Caco-2 (cell line): ENCODE data around the gene ARF1. TPM values are rescaled to one million over a fixed set of nuclear protein-coding genes. Genes with fewer than 3 reads are reported as not detected.

Experiments
- BruUV-seq: library from RNA; stranded (reverse); fragments of 400-500 nt; replicated peaks from 2 replicates; lab custom pipeline; 2021; lab: Mats Ljungman, UMichigan
- CTCF ChIA-PET: fragments of 300-600 bp; sonication (Branson Sonifier 250); formaldehyde crosslinking; loops from one replicate; lab custom pipeline; 2022; ENCODE audit warnings: antibody characterized with exemption; lab: Charles Lee
- POLR2A ChIA-PET: fragments of 300-600 bp; sonication (Branson Sonifier 250); formaldehyde crosslinking; loops from one replicate; lab custom pipeline; 2022; ENCODE audit warnings: antibody characterized with exemption; lab: Charles Lee
- DNase-seq, 2 experiments: peaks; one replicate each; pipeline versions ENCODE4 v3.0.0 to v3.0.0-alpha.2; 2020 to 2022
- H3K27me3 ChIP-seq: replicated peaks from 2 replicates; pipeline ENCODE4 v1.6.0; 2011; ENCODE audit warnings: low read length; ENCODE audit not compliant: control insufficient read depth, insufficient read depth
- H3K36me3 ChIP-seq: 2 replicates; pipeline ENCODE4 v1.5.1; 2011; ENCODE audit warnings: low read length; ENCODE audit not compliant: control insufficient read depth, insufficient read depth
- H3K4me1 ChIP-seq: fragments of 250-450 bp; sonication (Bioruptor Pico); 2 replicates; pipeline ENCODE4 v1.5.1; 2020; ENCODE audit warnings: mild to moderate bottlenecking
- H3K4me3 ChIP-seq: 2 replicates; pipeline ENCODE4 v1.5.1; 2011; ENCODE audit warnings: low read depth, mild to moderate bottlenecking, control low read depth, low read length
- H3K9me3 ChIP-seq: fragments of 250-450 bp; sonication (Bioruptor Pico); 2 replicates; pipeline ENCODE4 v1.5.1; 2020; ENCODE audit warnings: mild to moderate bottlenecking, moderate library complexity
- H3K27ac Mint-ChIP-seq: one replicate; pipeline ENCODE4 v1.8.0; 2022; ENCODE audit warnings: mixed read lengths; ENCODE audit not compliant: unreplicated experiment
- H3K27me3 Mint-ChIP-seq: one replicate; pipeline ENCODE4 v1.8.0; 2022; ENCODE audit warnings: mixed read lengths; ENCODE audit not compliant: insufficient read depth, unreplicated experiment
- H3K36me3 Mint-ChIP-seq: one replicate; pipeline ENCODE4 v1.8.0; 2022; ENCODE audit warnings: mild to moderate bottlenecking, mixed read lengths; ENCODE audit not compliant: insufficient read depth, unreplicated experiment
- H3K4me1 Mint-ChIP-seq: one replicate; pipeline ENCODE4 v1.8.0; 2022; ENCODE audit warnings: low read depth, mixed read lengths; ENCODE audit not compliant: unreplicated experiment
- H3K4me3 Mint-ChIP-seq: one replicate; pipeline ENCODE4 v1.8.0; 2022; ENCODE audit warnings: mild to moderate bottlenecking, moderate library complexity, mixed read lengths; ENCODE audit not compliant: unreplicated experiment
- H3K9me3 Mint-ChIP-seq: one replicate; pipeline ENCODE4 v1.8.0; 2022; ENCODE audit warnings: mixed read lengths; ENCODE audit not compliant: unreplicated experiment
- intact Hi-C: fragments of 100-400 bp; cut with micrococcal nuclease; formaldehyde crosslinking; loops from one replicate; pipeline ENCODE4 v1.10.0; 2022; ENCODE audit not compliant: unreplicated experiment
- total RNA-seq: library from RNA; stranded (reverse); gene quantifications from 2 replicates; pipeline ENCODE4 v1.2.3, GENCODE V29; 2022
- TF ChIP-seq, protein P1 (sequence below), 2 experiments: fragments of 200-600 bp in 1 of 2; IDR thresholded peaks; 1 replicate in 1 of 2; 2 replicates in 1 of 2; pipeline versions ENCODE4 v1.5.1 to v1.8.0; 2011 to 2022; ENCODE audit warnings: antibody characterized with exemption in 1 of 2, control low read depth in 1 of 2, inconsistent platforms in 1 of 2, low read depth in 1 of 2, low read length in 1 of 2, mild to moderate bottlenecking in 1 of 2, moderate library complexity in 1 of 2; ENCODE audit not compliant: insufficient read depth in 1 of 2, severe bottlenecking in 1 of 2, unreplicated experiment in 1 of 2

Gene ARF1
- total RNA-seq, 1 experiment from 2014 or later = 378 TPM

DNA sequence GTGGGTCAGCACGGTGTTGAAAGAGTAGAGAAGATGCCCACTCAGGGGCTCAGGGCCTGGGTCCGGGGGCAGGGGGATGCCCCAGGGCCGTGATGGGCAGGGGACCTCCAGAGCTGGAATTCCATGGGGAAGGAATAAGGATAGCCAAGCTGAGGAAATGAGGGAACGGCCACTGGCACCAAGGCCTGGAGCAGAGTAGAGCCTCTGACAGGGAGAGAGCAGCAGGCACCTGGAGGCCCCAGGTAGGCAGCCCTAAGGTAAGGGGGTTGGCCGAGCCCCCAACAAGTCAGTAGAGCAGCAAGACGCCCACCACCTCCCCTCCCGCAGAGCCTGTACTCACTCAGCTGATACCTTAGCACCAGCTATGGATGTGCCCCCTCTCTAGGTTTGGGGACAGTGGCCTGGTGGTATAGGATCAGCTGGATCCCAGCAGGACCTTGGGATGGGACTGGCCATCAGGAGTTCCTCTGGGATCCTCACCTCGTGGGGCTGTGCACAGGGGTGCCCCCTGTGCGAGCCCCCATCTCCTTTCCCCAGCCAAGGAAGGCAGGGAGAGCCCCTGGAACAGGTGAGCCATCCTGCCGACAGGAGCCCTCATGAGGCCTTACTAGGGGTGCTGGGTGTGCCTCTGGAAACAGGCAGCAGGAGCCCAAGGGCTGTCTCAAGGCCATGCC lies 21.0 kb upstream of the ARF1 start:
- ChIA-PET POLR2A (no interaction called here), CTCF (no interaction called here)
- Histone ChIP-seq H3K4me1 (no peaks in the 10 kb centered on the region), H3K4me3 (no peak overlapping the region), H3K36me3 (no peaks in the 10 kb centered on the region), H3K9me3 (no peaks in the 10 kb centered on the region), H3K27me3 (no peaks in the 10 kb centered on the region; the same call in 1 of the 2 replicates)
- peaks cover 17% of the 10 kb centered on the region for H3K9me3 Mint-ChIP-seq
- intact Hi-C loops = loop anchor here (2.0 kb wide), 1 partner anchor 21 kb away; the partner anchor contains the start of gene ARF1
- H3K4me1 Mint-ChIP-seq = no peaks in the 10 kb centered on the region
- TF ChIP-seq, protein P1, sequence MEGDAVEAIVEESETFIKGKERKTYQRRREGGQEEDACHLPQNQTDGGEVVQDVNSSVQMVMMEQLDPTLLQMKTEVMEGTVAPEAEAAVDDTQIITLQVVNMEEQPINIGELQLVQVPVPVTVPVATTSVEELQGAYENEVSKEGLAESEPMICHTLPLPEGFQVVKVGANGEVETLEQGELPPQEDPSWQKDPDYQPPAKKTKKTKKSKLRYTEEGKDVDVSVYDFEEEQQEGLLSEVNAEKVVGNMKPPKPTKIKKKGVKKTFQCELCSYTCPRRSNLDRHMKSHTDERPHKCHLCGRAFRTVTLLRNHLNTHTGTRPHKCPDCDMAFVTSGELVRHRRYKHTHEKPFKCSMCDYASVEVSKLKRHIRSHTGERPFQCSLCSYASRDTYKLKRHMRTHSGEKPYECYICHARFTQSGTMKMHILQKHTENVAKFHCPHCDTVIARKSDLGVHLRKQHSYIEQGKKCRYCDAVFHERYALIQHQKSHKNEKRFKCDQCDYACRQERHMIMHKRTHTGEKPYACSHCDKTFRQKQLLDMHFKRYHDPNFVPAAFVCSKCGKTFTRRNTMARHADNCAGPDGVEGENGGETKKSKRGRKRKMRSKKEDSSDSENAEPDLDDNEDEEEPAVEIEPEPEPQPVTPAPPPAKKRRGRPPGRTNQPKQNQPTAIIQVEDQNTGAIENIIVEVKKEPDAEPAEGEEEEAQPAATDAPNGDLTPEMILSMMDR (IDR thresholded peaks at IDR 0.05; ENCODE audit: insufficient read depth in 1 of 2, low read depth in 1 of 2, low read length in 1 of 2, severe bottlenecking in 1 of 2, unreplicated experiment in 1 of 2) = no peak
- peak in 1 of 2 experiments; percentile 23 for DNase-seq
- H3K27ac Mint-ChIP-seq = no peak overlapping the region
- no TSS peak for BruUV-seq
- H3K4me3 Mint-ChIP-seq = peak overlapping the region; percentile 73
- H3K36me3 Mint-ChIP-seq = no peaks in the 10 kb centered on the region
- H3K27me3 Mint-ChIP-seq = peaks cover 13% of the 10 kb centered on the region

DNA sequence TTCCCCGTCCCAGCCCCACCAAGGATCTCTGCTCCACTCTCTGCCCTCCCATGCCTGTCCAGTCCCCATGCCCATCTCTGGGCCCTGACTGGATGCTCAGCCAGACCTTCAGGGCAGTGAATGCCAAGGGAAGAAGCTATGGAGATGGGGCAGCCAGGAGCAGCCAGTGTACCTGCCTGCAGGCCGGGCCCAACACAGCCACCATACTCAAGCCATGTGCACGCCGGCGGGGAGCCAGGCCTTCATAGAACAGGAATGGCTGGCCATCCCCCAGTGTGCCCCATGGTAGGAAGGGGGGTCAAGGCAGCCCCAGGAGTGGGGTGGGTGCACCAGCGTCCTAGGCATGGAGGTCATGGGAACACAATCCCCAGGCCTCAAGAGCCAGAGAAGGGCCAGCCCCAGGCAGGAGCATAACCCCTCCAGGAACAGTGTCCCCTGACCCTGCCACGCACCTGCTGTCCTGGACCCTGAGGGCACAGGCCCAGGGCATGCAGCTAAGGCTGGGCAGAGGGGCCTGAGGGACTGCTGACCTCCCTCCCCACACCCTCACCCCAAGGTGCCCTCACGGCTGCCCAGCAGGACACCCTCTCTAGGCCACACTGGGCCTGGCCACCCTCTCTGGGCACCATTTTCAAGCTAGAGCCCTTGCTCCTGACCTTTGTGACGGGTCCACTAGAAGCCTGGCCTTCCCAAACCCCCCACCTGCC lies 20.3 kb upstream of the ARF1 start:
- Histone ChIP-seq H3K27me3 (no peaks in the 10 kb centered on the region; the same call in 1 of the 2 replicates), H3K4me3 (no peak overlapping the region), H3K9me3 (no peaks in the 10 kb centered on the region), H3K36me3 (no peaks in the 10 kb centered on the region), H3K4me1 (no peaks in the 10 kb centered on the region)
- DNase-seq = no peak
- ChIA-PET POLR2A (no interaction called here), CTCF (no interaction called here)
- intact Hi-C loops = no loop called here
- Mint-ChIP-seq H3K9me3 (peaks cover 14% of the 10 kb centered on the region), H3K4me1 (no peaks in the 10 kb centered on the region), H3K4me3 (no peak overlapping the region), H3K36me3 (no peaks in the 10 kb centered on the region), H3K27me3 (peaks cover 11% of the 10 kb centered on the region), H3K27ac (no peak overlapping the region)
- TF ChIP-seq, protein P1 (IDR thresholded peaks at IDR 0.05; ENCODE audit: insufficient read depth in 1 of 2, low read depth in 1 of 2, low read length in 1 of 2, severe bottlenecking in 1 of 2, unreplicated experiment in 1 of 2) = no peak
- BruUV-seq = no TSS peak

DNA sequence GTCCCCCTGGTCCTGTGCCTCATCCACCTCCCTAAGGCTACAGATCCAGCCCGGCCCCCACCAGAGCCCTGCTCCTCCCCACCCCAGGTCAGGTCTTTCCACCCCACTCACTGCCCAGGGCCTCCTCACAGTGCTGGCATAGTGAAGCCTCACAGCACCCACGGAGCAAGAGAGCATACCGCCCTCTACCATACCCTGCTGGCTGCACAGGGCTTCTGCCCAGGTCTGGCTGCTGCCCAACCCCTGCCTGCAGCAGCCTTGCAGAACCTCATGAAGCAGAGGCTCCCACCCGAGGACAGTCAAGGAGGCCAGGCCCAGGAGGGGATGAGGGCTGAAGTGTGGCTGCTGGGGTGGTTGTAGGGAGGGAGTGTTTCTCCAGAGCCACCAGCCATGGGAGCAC lies 19.7 kb upstream of the ARF1 start:
- H3K9me3 ChIP-seq = no peaks in the 10 kb centered on the region
- H3K36me3 ChIP-seq = no peaks in the 10 kb centered on the region
- TF ChIP-seq, protein P1 (IDR thresholded peaks at IDR 0.05; ENCODE audit: insufficient read depth in 1 of 2, low read depth in 1 of 2, low read length in 1 of 2, severe bottlenecking in 1 of 2, unreplicated experiment in 1 of 2) = no peak
- no peak overlapping the region for H3K4me3 ChIP-seq
- intact Hi-C loops = no loop called here
- no peaks in the 10 kb centered on the region for H3K4me1 Mint-ChIP-seq
- ChIA-PET POLR2A (no interaction called here), CTCF (no interaction called here)
- no peaks in the 10 kb centered on the region for H3K36me3 Mint-ChIP-seq
- BruUV-seq = no TSS peak
- no peaks in the 10 kb centered on the region; the same call in 1 of the 2 replicates for H3K27me3 ChIP-seq
- peaks cover 11% of the 10 kb centered on the region for H3K27me3 Mint-ChIP-seq
- no peak overlapping the region for H3K27ac Mint-ChIP-seq
- no peak for DNase-seq
- H3K9me3 Mint-ChIP-seq = peaks cover 8% of the 10 kb centered on the region
- no peak overlapping the region for H3K4me3 Mint-ChIP-seq
- no peaks in the 10 kb centered on the region for H3K4me1 ChIP-seq
